Ureter (tissue), 1 donor: ENCODE results near the gene LRRC53. TPM values are rescaled to one million over a fixed set of nuclear protein-coding genes. Genes with fewer than 3 reads are reported as not detected.

ENCODE experiments used
- DNase-seq: peaks from one replicate; pipeline ENCODE4 v3.0.0-alpha.2; 2020; ENCODE audit warnings: low spot score
- total RNA-seq: library from RNA; stranded (reverse); gene quantifications from one replicate; pipeline ENCODE4 v1.2.4, GENCODE V29; 2023
- donor health status: DM: yes; HTN: yes; CAD: no.

LRRC53 gene
- total RNA-seq, 1 donor from 2014 or later: not detected

GRCh38 chr1:74430342-74430934 lies 82.0 kb downstream of the LRRC53 start:
- no peak for DNase-seq

GRCh38 chr1:74429580-74429979 lies 82.8 kb downstream of the LRRC53 start:
- no peak for DNase-seq

GRCh38 chr1:74427681-74428080 lies 84.7 kb downstream of the LRRC53 start:
- DNase-seq: no peak

GRCh38 chr1:74426208-74426937 lies 86.0 kb downstream of the LRRC53 start:
- DNase-seq: no peak

- DNase-seq: no peak
These were observed 86.7 kb downstream of the LRRC53 start for GRCh38 chr1:74425676-74426075.

GRCh38 chr1:74423471-74423870 lies 88.9 kb downstream of the LRRC53 start:
- no peak for DNase-seq

- no peak for DNase-seq
These were observed 89.8 kb downstream of the LRRC53 start for GRCh38 chr1:74422421-74423292.

GRCh38 chr1:74420467-74420866 lies 91.9 kb downstream of the LRRC53 start:
- DNase-seq: no peak

Other genes with a start within 250 kb of the LRRC53 start
- not detected for gene ERICH3, start 161.2 kb upstream of the LRRC53 start, total RNA-seq
- gene CRYZ, start 220.4 kb upstream of the LRRC53 start, total RNA-seq: 71.3 TPM
- gene TYW3, start 220.5 kb upstream of the LRRC53 start, total RNA-seq: 17.2 TPM